Germinal center (tissue), 1 donor: Measurements from ENCODE around the gene FAM221A.
"Not testable (repeated sequence)": the region's sequence is repeated elsewhere in the genome, so short reads cannot be mapped to it uniquely, and the experiment has no call there.

Experiments used
- DNase-seq: peaks from one replicate; pipeline ENCODE4 v3.0.0; 2012; ENCODE audit warnings: mixed read lengths, low spot score

The FAM221A gene, protein sequence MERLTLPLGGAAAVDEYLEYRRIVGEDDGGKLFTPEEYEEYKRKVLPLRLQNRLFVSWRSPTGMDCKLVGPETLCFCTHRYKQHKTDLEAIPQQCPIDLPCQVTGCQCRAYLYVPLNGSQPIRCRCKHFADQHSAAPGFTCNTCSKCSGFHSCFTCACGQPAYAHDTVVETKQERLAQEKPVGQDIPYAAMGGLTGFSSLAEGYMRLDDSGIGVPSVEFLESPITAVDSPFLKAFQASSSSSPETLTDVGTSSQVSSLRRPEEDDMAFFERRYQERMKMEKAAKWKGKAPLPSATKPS

DNA sequence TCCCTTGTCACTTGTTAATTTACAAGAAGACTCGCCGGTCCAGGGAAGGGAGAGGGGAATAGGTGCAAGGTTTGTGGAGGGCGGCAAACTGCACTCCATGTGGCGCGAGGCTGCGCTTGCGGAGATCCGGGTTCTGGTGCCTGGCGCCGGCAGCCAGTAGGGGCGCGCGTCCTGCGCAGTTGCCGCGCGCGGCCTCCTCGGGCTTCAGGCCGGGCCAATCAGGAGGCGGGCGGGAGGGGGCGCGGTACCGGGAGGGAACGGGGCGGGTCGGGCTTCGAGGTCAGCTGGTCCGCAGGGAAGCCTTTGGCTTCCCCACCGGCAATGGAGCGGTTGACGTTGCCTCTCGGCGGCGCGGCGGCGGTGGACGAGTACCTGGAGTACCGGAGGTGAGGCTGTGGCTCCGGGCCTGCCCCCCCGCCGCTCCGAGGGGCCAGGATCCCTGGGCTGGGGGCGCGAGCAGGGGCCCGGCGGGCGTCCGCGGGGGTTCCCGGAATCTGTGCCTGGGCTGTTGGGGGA lies at the start of gene FAM221A:
TSS of gene FAM221A (plus strand) at position 302 of the 516 bp plus-strand sequence. CDS start at position 322, 20 bp downstream.
- peak; percentile 84 for DNase-seq

DNA sequence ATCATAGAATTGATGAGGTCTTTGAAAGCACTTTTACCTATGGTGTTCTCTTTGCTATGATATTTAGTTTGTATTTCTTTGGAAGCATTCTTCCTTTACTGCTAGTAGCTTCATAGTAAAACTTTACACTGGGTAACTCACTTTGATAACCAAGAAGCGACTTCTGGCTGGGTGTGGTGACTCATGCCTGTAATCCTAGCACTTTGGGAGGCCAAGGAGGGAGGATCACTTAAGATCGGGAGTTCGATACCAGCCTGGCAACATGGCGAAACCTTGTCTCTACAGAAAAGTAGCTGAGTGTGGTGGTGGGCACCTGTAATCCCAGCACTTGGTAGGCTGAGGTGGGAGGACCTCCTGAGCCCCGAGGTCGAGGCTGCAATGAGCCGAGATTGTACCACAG lies 46.6 kb upstream of the FAM221A start:
- DNase-seq, result no peak

DNA sequence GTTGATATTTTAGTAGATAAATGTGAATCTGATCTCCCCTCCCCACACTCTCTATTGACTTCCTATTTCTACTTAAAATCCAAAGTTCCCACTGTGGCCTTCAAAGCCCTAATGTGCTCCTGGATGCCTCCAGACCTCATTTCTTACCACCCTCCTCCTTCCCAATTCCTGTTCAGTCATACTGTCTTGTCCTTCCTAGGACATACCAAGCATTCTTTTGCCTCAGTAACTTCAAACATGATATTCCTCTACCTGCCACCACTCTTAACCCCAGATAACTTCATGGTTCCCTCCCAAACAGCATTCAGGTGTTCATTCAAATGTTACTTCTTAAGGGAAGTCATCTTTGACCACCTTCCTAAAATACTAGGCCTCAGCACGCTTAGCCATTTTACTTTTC lies 34.2 kb upstream of the FAM221A start:
- DNase-seq, result no peak

DNA sequence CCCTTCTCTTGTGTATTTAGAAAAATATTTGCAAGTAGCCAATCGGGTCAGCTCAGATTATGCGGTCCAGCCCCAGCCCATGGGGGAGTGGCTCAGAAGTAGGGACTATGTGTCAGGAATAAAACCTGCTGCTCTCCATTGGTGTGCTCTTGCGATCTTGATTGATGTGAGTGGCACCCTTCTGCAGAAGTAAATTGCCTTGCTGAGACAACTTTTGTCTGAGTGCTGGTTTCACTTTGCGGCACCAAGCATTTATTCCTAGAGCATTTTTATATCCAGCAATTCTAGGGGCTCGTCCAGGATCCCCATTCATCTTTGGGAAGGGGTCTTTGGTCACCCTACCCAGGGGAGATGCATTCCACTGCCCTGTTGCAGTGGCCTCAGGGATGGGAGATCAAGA lies 26.1 kb upstream of the FAM221A start:
- DNase-seq, result no peak

DNA sequence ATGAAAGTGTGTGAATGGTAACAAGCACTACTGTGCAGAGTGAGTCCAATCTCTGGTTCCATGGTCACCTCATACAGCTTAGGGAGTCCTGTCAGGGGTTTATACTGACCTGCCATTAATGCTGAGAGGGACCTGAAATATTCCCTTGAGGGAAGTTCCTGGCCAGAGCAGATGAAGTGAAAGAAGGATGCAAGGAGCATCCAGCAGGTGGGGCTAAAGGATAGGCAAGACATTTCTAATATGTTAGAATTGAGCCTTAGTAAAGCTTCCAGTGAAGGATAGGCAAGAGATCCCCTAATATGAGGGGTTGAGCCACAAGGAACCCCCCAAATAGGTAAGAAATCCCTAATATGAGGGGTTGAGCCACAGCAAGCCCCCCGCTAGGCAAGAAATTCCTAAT lies 25.5 kb upstream of the FAM221A start:
- no peak for DNase-seq

DNA sequence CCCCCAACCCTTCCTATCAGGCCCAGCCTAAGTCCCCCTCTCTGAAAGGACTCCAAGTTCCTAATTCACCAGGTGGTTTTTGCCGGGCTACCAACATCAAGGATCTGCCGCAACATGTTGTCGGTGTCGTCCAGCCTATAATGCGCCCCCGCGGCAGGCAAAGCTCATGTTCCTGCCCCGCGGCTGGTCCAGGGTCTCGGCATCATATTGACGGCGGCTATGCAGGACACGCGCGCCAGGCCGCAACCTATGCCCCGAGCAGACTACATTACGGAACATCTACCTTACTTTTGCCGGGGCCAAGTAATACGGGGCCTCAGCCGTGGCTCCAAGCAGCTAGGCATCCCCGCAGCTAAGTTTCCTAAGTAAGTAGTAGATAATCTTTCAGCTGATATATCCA lies 24.6 kb upstream of the FAM221A start:
- DNase-seq, result no peak

DNA sequence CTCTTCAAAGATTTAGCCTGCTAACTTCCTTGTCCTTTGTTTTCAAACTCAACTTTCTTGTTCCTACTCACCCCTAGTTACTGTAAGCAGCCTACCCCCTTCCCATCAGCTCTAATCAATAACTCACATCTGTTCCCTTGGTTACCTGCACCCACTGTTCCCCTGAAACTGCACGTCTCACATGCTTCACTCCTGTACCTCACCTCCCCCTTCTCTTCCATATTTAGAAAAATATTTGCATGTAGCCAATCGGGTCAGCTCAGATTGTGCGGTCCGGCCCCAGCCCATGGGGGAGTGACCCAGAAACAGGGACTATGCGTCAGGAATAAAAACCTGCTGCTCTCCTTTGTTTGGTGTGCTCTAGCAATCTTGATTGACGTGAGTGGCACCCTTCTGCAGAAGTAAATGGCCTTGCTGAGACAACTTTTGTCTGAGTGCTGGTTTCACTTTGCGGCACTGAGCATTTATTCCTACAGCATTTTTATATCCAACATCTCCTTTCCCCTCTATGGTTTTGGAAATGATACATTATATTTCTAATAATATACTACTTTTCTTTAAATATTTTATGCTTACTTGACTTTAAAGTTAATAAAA lies 21.1 kb upstream of the FAM221A start:
- DNase-seq, result no peak

DNA sequence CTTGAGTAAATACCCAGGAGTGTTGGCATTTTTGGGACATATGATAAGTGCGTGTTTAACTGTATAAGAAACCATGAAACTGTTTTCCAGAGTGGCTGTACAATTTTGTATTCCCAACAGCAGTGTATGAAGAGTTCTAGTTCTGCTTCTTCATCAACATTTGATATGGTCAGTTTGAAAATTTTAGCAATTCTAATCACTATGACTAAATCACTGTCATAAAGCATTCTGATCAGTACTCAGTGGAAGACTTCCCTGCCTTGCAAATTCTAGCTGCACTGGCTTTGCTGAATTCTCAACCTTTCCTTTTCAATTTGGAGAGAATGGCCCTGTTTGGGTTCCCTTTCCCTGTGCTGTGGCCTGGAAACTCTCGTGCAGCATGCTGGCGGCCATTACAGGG lies 18.6 kb upstream of the FAM221A start:
- DNase-seq, result no peak

DNA sequence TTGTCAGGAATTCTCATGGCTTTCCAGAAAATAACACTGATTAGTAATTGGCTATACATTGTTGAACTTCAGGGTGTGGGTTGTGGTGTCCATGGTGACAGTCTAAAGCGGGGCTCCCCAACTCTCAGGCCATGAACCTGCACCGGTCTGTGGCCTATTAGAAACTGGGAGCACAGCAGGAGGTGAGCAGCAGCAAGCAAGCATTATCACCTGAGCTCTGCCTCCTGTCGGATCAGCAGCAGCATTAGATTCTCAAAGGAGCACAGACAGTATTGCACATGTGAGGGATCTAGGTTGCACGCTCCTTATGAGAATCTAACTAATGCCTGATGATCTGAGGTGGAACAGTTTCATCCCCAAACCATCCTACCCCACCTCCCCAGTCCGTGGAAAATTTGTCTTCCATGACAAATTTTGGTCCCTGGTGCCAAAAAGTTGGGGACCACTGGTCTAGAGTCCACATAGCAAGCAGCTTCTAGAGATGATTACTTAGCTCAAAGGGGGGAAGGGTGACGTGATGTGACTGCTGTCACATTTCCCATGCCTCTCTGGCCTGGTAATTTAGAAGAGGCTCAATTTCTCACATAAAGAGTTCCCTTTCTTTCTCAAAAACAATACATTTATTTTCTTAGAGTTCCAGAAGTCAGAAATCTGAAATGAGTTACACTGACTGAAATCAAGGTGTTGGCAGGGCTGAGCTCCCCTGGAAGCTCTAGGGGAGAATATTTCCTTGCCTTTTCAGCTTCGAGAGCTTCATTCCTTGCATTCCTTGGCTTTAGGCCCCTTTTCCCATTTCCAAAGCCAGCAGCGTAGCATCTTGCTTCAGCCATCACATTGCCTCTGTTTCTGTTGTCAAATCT lies 17.6 kb upstream of the FAM221A start:
- DNase-seq, result no peak

DNA sequence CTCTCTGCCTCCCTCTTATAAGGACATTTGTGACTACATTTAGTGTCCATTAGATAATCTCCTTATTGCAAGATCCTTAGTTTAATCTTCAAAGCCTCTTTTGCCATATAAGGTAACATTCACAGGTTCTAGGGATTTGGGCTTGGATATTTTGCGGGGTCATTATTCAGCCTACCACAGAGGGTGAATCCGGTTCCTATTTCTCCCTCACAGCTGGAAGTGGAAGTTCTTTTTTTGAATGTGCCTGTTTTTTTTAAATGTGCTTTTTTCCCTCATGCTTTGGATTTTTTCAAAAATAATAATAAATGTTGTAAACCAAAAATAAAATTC lies 17.1 kb upstream of the FAM221A start:
- DNase-seq, result no peak

DNA sequence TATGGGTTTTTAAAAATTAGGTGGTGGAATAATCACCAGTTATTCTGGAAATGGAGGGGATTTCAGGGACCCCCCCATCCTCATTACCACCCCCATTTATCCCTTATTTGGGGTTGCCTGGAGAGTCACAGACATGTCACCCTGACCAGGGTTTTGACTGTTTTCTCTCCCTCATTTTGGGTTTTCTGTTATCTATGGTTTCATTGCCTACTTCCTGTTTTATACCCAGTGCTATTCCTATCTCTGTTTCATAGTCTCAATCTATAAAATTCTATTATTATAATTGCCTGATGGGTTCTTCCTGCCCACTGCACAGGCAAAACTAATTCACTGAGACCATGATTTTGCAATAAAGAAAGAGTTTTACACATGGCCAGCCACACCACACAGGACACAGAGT lies 15.9 kb upstream of the FAM221A start:
- DNase-seq, result no peak

DNA sequence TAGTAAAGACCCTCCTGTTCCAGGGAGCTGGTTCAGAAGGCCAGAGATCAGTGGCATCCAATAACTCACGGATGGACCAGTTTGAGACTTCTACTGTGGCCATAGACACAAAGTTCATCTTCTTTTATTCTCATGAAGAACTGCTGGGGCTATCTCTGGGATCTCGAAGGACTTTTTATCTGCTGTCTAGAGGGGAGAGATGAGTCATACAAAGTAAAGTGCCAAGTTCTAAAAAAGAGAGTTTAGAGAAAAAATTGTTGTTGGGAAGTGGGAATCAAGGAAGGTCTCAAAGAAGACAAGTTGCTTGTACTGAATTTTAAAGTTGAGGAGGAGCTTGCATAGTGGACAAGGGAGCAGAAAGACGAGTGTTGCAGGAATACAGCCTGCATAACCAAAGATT lies 8.0 kb upstream of the FAM221A start:
- DNase-seq, result no peak

DNA sequence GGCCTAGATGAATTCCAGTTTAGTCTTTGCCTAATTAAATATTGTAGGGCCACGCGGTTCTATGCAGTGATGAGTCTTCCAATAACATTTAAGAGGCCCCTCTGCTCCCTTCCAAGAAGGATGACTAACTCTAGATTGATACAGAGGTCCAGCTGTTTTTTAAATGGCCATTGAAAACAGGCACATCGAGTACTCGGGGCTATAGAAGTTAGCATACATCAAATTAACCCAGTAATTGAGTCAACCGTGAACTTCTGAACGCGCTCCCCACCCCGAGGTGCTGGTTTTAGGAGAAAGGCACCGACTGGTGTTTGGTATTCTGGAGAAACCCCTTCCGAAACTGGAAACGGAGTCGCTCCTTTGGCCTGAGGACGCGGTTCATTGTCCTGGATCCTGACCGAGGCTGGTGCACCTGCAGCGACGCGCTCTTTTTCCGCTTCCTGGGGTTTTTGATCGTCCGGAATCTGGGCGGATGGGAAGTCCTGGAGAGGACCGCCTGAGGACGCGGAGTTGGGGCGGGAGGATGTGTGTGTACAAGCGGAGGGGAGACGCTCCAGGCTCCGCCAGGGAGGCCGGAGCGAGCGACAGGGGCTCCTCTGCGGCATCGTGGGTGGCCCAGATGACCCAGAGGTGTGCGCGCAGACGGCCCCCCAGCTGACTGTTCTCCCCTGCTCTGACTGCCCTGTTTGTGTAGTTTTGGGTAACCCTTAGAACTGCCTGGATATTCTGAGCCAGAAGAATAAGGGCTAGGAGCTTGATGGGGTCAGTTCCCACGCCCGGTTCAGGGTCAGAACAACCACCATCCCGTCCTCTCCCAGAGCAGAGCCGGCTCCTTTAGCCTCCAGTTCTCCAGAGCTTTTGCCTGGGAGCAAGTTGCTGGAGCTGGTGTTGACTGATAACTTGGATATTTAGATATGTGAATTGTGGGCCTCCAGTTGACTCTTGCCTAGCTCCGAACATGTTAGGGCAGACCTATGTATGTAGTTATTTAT lies 711 bp downstream of the FAM221A start:
- peak; percentile 58 for DNase-seq

DNA sequence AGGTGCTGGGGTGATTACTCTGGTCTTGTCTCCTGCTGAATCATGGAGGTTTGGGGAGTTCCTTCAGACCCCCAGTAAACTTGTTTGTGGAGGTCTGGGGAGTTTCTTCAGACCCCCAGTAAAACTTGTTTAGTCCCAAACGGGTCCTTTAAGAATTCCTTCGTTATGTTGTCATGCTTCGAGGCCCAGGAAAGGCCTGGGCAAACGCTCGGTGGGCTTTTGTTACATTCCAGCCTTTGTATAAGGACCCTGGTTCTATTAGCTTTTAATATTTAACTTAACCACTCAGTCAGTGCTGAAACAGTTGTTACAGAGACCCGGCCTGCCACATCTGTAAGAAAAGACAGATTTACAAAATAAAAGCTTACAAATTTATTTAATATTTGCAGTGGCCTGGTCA lies 4.0 kb downstream of the FAM221A start:
- DNase-seq, result not testable (repeated sequence)

DNA sequence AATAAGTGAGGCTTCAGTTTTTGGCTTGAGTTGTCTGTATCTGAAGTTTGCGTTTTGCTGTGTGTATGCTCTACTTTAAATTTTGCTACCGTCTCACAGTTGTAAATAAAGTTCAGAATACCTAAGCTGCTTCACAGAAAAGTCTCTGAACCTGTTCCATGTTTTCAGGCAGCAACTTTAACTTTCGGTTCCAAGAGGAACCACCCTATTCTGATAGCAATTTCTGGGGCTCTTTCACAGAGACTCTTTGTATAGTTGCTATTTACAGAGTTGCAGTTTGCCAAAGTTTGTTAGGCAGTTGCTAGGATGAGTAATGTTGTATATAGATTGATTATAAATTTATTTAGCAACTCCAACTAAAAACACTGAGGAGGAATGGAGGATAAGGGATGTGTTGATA lies 5.7 kb downstream of the FAM221A start:
- no peak for DNase-seq

DNA sequence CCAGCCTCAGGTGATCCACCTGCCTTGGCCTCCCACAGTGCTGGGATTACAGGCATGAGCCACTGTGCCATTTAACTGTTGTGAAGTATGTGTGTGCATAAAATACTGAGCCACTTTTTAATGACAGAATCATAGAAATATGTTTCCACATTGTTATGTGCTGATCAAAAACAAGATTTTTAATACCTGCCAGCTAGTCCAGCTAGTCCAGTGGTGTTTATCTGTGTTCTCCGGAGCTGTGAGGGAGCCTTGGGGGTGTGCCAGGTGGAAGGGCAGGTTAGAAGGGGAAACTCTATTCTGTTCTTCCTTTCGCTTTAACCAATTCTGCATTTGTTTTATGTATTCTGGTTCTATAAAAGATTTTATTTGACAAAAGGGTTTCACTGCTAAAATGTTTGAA lies 7.0 kb downstream of the FAM221A start:
- DNase-seq, result no peak

DNA sequence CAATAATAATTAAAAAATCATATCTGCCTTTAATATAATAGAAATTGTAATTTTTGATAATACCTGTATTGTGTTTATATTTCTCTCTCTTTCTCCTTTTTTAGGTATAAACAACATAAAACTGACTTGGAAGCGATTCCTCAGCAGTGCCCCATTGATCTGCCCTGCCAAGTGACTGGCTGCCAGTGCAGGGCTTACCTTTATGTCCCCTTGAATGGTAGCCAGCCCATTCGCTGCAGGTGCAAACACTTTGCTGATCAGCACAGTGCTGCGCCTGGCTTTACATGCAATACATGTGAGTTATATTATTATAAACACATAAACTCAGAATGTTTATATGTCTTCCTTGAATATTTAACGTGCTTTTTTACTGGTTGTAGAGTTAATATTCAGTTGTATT lies 9.2 kb downstream of the FAM221A start:
- DNase-seq, result no peak

DNA sequence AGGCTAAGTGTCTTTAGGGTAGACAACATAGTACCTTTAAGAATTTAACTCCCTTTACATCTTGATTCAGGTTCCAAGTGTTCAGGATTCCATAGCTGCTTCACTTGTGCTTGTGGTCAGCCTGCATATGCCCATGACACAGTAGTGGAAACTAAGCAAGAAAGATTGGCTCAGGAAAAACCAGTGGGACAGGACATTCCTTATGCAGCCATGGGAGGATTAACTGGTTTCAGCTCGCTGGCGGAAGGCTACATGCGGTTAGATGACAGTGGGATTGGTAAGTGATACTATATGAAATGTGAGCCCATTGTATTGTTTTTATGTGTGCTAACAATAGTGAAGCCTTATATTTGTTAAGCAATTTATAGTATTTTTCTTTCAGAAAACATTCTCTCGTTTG lies 11.3 kb downstream of the FAM221A start:
- DNase-seq, result no peak

DNA sequence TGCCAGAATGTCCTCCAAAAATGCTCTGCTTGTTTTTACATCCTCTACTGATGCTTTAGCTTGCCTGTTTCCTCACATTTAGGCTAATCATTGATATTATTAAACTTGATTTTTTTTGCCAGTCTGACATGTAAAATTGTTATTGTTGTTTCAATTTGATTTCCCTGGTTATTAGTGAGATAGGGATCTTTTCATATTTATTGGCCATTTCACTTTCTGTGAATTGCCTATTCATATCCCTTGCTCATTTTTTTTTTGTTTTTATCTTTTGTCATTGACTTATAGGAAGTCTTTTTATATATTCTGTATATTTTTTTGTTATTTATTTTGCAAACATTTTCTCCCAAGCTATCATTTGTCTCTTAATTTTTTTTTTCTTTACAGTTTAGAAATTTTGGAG lies 13.2 kb downstream of the FAM221A start:
- DNase-seq, result no peak

DNA sequence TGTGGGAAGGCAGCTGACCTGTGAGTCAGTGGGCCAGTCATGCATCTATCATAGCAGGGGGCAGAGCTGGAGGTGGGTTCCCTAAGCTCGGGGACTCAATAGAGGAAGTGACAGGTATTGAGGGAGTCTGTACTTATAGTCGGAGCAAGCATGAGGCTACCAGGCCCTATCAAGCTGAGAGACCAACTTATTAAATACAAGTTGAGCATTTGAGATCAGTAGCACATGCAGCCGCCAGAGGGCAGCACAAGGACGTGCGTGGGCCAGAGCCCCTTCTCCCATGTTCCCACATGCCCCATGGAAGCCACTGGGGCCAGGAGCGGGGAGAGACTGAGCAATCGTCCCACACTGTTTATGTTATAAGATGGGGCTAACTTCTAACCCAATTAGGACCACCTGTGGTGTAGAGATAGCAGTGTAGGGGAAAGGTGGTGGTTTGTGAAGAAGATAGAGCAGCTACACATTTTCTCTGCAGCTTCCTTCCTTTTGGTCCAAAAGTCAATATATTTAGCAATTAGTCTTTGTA lies 17.0 kb downstream of the FAM221A start:
- DNase-seq, result peak; percentile 62

DNA sequence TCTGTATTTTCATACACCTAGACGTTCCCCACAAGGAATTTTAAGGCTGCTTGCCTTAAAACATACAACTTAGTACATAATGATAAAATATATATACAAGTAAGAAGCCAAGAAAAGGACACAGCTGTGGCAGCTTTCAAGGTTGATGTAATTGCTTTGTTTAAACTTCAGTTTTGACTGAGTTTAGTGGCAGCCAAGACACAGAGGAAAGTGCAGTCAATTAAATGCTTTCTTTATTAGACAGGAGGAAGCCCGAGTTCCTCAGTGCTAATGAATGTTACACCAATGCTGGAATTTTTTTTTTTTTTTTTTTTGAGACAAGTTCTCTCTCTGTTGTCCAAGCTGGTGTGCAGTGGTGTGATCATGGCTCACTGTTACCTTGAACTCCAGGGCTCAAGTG lies 18.8 kb downstream of the FAM221A start:
- no peak for DNase-seq

DNA sequence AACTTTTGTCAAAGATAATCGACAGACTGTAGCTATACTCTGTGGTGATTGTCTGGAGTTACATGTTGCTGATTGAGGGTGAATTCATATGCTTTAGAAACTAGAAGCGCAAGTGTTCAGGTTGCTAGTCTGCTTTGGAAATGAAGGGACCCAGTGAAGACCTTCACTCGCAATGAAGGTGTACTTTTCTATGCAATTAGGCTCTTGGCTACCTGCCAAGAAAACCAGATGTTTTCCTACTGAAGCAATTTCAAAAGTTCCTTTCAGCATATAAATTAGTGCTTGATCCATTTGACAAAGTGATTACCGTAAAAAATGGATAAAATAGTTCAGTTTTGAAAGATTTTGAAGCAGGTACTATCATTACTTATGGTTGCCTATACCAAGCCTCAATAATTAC lies 20.0 kb downstream of the FAM221A start:
- no peak for DNase-seq
